Measurements from ENCODE around the gene HS3ST4.

DNA sequence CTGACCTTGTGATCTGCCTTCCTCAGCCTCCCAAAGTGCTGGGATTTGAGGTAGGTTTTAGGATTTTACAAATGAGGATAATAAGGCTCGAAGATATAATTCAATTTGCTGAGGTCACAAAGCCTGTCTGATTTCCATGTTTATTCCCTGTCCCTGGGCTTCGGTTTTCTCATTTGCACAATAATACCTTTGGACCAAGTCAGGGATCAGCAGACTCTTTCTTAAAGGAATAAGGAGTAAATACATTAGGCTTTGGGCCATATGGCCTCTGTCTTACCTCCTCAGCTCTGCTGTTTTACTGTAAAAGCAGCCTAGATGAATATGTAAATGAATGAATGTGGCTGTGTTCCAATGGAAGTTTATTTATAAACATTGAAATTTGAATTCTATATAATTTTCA, 442.8 kb downstream of the HS3ST4 start:
- TF ChIP-seq EZH2phosphoT487 (IDR thresholded peaks at IDR 0.05; ENCODE audit: borderline replicate concordance) = no peak
- TF ChIP-seq, protein P1, sequence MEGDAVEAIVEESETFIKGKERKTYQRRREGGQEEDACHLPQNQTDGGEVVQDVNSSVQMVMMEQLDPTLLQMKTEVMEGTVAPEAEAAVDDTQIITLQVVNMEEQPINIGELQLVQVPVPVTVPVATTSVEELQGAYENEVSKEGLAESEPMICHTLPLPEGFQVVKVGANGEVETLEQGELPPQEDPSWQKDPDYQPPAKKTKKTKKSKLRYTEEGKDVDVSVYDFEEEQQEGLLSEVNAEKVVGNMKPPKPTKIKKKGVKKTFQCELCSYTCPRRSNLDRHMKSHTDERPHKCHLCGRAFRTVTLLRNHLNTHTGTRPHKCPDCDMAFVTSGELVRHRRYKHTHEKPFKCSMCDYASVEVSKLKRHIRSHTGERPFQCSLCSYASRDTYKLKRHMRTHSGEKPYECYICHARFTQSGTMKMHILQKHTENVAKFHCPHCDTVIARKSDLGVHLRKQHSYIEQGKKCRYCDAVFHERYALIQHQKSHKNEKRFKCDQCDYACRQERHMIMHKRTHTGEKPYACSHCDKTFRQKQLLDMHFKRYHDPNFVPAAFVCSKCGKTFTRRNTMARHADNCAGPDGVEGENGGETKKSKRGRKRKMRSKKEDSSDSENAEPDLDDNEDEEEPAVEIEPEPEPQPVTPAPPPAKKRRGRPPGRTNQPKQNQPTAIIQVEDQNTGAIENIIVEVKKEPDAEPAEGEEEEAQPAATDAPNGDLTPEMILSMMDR (IDR thresholded peaks at IDR 0.05 in 2 of 3, conservative IDR thresholded peaks at IDR 0.05 in 1 of 3; ENCODE audit: borderline replicate concordance in 1 of 3, insufficient read depth in 1 of 3, low read depth in 2 of 3, low read length in 2 of 3) = no peak

Data from HCT116 (cell line).